ENCODE data around the gene FAF2.
"Not testable (repeated sequence)": the region's sequence is repeated elsewhere in the genome, so short reads cannot be mapped to it uniquely, and the experiment has no call there.

The FAF2 gene

GRCh38 chr5:176418251-176418650, 29.9 kb upstream of the FAF2 start:
- DNase-seq (ENCODE audit: low read depth, low spot score), result no peak

DNA sequence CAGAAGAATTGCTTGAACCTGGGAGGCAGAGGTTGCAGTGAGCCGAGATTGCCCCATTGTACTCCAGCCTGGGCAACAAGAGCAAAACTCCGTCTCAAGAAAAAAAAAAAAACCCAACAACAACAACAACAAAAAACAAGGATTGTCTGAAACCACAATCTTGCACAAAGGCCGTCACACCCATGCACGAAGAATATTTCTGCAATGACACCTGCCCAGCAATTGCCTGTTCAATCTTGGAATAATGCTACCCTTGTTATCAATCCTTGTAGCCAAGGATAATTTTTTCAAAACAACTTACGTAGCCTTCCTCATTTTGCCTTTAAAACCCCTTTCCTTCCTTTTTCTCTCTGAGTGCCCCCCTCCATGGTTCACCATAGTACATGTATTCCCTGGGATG, 28.1 kb upstream of the FAF2 start:
- DNase-seq (ENCODE audit: low read depth, low spot score), result no peak

- DNase-seq (ENCODE audit: low read depth, low spot score), result no peak
These were observed 27.1 kb upstream of the FAF2 start for GRCh38 chr5:176420972-176421544.

GRCh38 chr5:176424181-176424580, 24.0 kb upstream of the FAF2 start:
- DNase-seq (ENCODE audit: low read depth, low spot score), result no peak

- DNase-seq (ENCODE audit: low read depth, low spot score), result no peak
These were observed 23.0 kb upstream of the FAF2 start for GRCh38 chr5:176425138-176425537.

GRCh38 chr5:176425791-176426190, 22.4 kb upstream of the FAF2 start:
- DNase-seq (ENCODE audit: low read depth, low spot score), result no peak

- no peak for DNase-seq (ENCODE audit: low read depth, low spot score)
These were observed 21.3 kb upstream of the FAF2 start for GRCh38 chr5:176426876-176427275.

- no peak for DNase-seq (ENCODE audit: low read depth, low spot score)
These were observed 20.2 kb upstream of the FAF2 start for GRCh38 chr5:176427971-176428370.

DNA sequence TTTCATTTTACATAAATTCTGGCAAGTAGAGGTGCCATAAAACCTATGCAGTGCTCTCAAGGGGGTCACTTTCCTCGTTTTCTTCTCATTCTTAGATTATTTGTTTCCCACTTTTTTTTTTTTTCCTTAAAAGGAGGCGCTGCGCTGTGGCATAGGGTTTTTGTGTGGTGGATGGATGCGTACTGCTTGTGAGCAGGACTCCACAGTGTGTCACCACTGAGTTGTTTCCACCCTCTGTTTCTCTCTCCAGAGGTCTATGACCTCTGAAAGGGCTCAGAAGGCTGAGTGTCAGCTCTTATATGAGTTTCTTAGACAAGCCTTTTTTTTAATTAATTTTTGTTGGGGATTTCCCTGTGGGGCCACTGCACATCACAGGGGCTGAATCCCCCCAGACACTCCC, 18.2 kb upstream of the FAF2 start:
- DNase-seq (ENCODE audit: low read depth, low spot score), result no peak

DNA sequence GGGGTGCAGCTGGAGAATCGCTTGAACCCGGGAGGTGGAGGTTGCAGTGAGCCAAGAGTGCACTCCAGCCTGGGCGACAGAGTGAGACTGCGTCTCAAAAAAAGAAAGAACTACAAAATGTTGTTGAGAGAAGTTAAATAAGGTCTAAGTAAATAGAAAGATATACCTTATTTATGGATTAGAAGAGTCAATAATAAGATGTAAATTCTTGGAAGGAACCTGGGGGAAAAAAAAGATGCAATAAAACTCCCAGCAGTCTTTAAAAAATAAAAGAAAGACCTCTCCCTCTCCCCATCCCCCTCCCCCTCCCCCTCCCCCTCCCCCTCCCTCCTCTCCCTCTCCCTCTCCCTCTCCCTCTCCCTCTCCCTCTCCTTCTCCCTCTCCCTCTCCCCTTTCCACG, 15.5 kb upstream of the FAF2 start:
- DNase-seq (ENCODE audit: low read depth, low spot score), result no peak

DNA sequence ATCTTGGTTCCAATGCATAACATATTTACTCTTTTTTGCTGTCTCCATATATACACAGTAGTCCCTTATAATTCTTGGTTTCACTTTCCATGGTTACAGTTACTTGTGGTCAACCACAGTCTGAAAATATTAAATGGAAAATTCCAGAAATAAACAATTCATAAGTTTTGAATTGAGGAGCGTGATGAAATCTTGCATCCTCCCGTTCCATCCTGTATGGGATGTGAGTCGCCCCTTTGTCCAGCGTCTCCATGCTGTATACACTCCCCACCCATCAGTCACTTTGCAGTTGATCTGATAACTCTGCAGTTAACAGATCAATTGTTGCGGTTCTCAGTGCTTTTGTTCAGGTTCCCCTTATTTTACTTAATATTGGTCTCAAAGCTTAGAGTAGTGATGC, 11.5 kb upstream of the FAF2 start:
- DNase-seq (ENCODE audit: low read depth, low spot score), result no peak

GRCh38 chr5:176438959-176439757, 9.0 kb upstream of the FAF2 start:
- DNase-seq (ENCODE audit: low read depth, low spot score), result no peak

GRCh38 chr5:176440927-176441706, 7.1 kb upstream of the FAF2 start:
- DNase-seq (ENCODE audit: low read depth, low spot score), result no peak

DNA sequence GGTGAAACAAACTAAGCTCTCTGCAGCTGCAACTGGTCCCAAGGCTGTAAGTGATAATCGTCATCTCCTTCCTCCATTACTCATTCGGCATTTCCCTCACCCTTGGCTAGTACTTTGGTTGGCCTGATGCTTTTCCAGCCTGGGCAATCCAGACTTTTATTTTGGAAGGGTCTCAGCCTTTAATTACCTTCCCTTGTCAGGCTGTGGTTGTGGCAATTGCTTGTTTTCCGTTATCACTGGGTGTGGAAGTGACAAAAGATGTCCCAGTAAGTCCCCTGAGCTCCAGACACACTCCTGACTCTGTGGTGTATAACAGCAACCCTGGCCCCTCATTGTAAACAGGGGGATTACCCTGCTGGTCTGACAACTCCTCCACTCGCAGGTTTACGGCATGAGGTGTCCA, 6.3 kb upstream of the FAF2 start:
- DNase-seq (ENCODE audit: low read depth, low spot score), result no peak

GRCh38 chr5:176442911-176443310, 5.3 kb upstream of the FAF2 start:
- DNase-seq (ENCODE audit: low read depth, low spot score), result not testable (repeated sequence)

- no peak for DNase-seq (ENCODE audit: low read depth, low spot score)
These were observed 3.4 kb upstream of the FAF2 start for GRCh38 chr5:176444742-176445141.

DNA sequence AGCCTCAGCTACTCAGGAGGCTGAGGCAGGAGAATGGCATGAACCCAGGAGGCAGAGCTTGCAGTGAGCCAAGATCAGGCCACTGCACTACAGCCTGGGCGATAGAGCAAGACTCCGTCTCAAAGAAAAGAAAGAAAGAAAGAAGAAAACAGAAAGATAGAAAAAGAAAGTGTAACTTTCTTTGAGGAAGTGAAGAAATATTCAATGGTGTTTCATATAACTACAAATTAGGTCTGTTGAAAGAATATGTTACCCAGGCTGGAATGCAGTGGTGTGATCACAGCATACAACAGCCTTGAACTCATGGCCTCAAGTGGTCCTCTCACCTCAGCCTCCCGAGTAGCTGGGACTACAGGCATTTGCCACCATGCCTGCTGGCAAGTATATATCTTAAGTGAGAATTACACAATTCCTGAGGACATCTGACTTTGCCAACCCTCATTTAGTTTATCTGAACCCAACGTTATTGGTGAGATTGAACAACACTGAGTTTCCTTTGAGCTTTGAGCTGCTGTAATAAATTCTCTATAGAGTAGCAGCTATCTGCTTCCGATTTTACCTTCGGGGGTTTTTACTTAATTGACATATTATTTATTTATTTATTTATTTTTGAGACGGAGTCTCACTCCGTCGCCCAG, 2.0 kb upstream of the FAF2 start:
- no peak for DNase-seq (ENCODE audit: low read depth, low spot score)

GRCh38 chr5:176446884-176447590, 1.1 kb upstream of the FAF2 start:
- no peak for DNase-seq (ENCODE audit: low read depth, low spot score)

DNA sequence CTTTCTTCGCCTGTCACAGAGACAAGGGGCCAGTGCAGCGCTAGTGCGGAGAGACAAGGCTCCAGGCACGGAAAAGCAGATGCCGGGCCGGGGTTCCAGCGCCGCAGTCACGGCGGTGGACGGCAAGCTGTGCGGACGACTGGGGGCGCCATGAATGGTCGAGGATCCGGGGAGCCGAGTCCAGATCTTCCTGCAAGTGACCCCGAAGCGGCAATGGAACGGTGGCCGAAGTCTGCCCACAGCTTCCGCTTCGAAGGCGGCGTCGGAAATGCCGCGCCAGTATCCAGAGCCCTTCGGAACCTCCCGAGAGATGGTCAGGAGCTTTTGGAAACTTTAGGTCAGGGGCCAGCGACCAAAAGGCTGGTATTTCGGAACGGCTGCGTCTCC, 601 bp upstream of the FAF2 start:
- no peak for DNase-seq (ENCODE audit: low read depth, low spot score)

- no peak for DNase-seq (ENCODE audit: low read depth, low spot score)
These were observed 1.9 kb downstream of the FAF2 start for GRCh38 chr5:176450077-176450476.

GRCh38 chr5:176454724-176455394, 6.7 kb downstream of the FAF2 start:
- DNase-seq (ENCODE audit: low read depth, low spot score), result no peak

Data from iPS DF 19.7 (cell line).